ENCODE measurements around the gene TRAF3.

Gene TRAF3

GRCh38 chr14:102938191-102938590 is 160.9 kb downstream of the TRAF3 start:
- ATAC-seq = no peak
- no peak for TF ChIP-seq ISL1 (CRISPR knock-in tag; IDR thresholded peaks at IDR 0.05)
- no peak for TF ChIP-seq CREB5 (CRISPR knock-in tag; IDR thresholded peaks at IDR 0.05; ENCODE audit: low read depth)
- TF ChIP-seq ZFP3 (CRISPR knock-in tag; IDR thresholded peaks at IDR 0.05) = no peak
- no peak for TF ChIP-seq ZNF565 (CRISPR knock-in tag; conservative IDR thresholded peaks at IDR 0.05; ENCODE audit: low read depth)
- no peak for TF ChIP-seq ESRRG (CRISPR knock-in tag; IDR thresholded peaks at IDR 0.05)
- no peak for TF ChIP-seq POU6F1 (CRISPR knock-in tag; IDR thresholded peaks at IDR 0.05; ENCODE audit: borderline replicate concordance, low read depth)
- no peak for TF ChIP-seq ZC3H10 (CRISPR knock-in tag; IDR thresholded peaks at IDR 0.05)
- TF ChIP-seq CSDC2 (CRISPR knock-in tag; IDR thresholded peaks at IDR 0.05) = no peak
- TF ChIP-seq ZNF8 (CRISPR knock-in tag; IDR thresholded peaks at IDR 0.05) = no peak

- TF ChIP-seq ZFP3 (CRISPR knock-in tag; IDR thresholded peaks at IDR 0.05) (no peak), PATZ1 (CRISPR knock-in tag; IDR thresholded peaks at IDR 0.05; ENCODE audit: borderline replicate concordance) (no peak), GLIS3 (CRISPR knock-in tag; IDR thresholded peaks at IDR 0.05) (no peak), CREB5 (CRISPR knock-in tag; IDR thresholded peaks at IDR 0.05; ENCODE audit: low read depth) (no peak), PPARA (CRISPR knock-in tag; IDR thresholded peaks at IDR 0.05; ENCODE audit: borderline replicate concordance) (no peak)
- ATAC-seq = no peak
Measured at GRCh38 chr14:102939329-102939728, 162.1 kb downstream of the TRAF3 start.

GRCh38 chr14:102939820-102940561 is 162.7 kb downstream of the TRAF3 start:
- no peak for TF ChIP-seq ESRRG (CRISPR knock-in tag; IDR thresholded peaks at IDR 0.05)

GRCh38 chr14:102940729-102941362 is 163.6 kb downstream of the TRAF3 start:
- TF ChIP-seq ZNF565 (CRISPR knock-in tag; conservative IDR thresholded peaks at IDR 0.05; ENCODE audit: low read depth) = no peak
- no peak for TF ChIP-seq CSDC2 (CRISPR knock-in tag; IDR thresholded peaks at IDR 0.05)
- no peak for TF ChIP-seq TCF4 (CRISPR knock-in tag; IDR thresholded peaks at IDR 0.05; ENCODE audit: borderline replicate concordance)
- no peak for TF ChIP-seq PATZ1 (CRISPR knock-in tag; IDR thresholded peaks at IDR 0.05; ENCODE audit: borderline replicate concordance)
- TF ChIP-seq GLIS3 (CRISPR knock-in tag; IDR thresholded peaks at IDR 0.05) = no peak
- no peak for TF ChIP-seq TOX (CRISPR knock-in tag; IDR thresholded peaks at IDR 0.05; ENCODE audit: borderline replicate concordance)
- no peak for TF ChIP-seq ZFP30 (CRISPR knock-in tag; IDR thresholded peaks at IDR 0.05)
- no peak for TF ChIP-seq POU6F1 (CRISPR knock-in tag; IDR thresholded peaks at IDR 0.05; ENCODE audit: borderline replicate concordance, low read depth)
- no peak for TF ChIP-seq CREB5 (CRISPR knock-in tag; IDR thresholded peaks at IDR 0.05; ENCODE audit: low read depth)
- TF ChIP-seq ZC3H10 (CRISPR knock-in tag; IDR thresholded peaks at IDR 0.05) = no peak
- no peak for TF ChIP-seq BACH2 (CRISPR knock-in tag; IDR thresholded peaks at IDR 0.05; ENCODE audit: borderline replicate concordance)
- TF ChIP-seq ARNTL (CRISPR knock-in tag; IDR thresholded peaks at IDR 0.05; ENCODE audit: borderline replicate concordance, low read depth) = no peak
- no peak for TF ChIP-seq ZNF8 (CRISPR knock-in tag; IDR thresholded peaks at IDR 0.05)
- TF ChIP-seq RARB (CRISPR knock-in tag; IDR thresholded peaks at IDR 0.05) = no peak
- TF ChIP-seq OSR1 (CRISPR knock-in tag; IDR thresholded peaks at IDR 0.05) = no peak
- TF ChIP-seq PPARA (CRISPR knock-in tag; IDR thresholded peaks at IDR 0.05; ENCODE audit: borderline replicate concordance) = no peak
- TF ChIP-seq CSRNP3 (CRISPR knock-in tag; IDR thresholded peaks at IDR 0.05) = no peak
- no peak for ATAC-seq

More at GRCh38 chr14:102939820-102940561, 162.7 kb downstream of the TRAF3 start:
- ATAC-seq = no peak; the same call in 2 of the 3 replicates

All from SK-N-SH treated with all-trans-retinoic acid at 6 μM for 48 hours (cell line).